GM21825 (cell line): ENCODE data around the gene FLT1.

Experiments used
- ATAC-seq: cut with Tn5 transposase; IDR thresholded peaks from one replicate; pipeline ENCODE4 v1.9.1; 2021; ENCODE audit warnings: mild to moderate bottlenecking, moderate library complexity; ENCODE audit not compliant: unreplicated experiment

FLT1 gene

GRCh38 chr13:28355046-28355821 is 139.7 kb downstream of the FLT1 start:
- ATAC-seq: no peak

GRCh38 chr13:28353679-28354078 is 141.2 kb downstream of the FLT1 start:
- ATAC-seq: no peak

GRCh38 chr13:28349907-28350654 is 144.8 kb downstream of the FLT1 start:
- ATAC-seq: no peak

- ATAC-seq: no peak
These were observed 145.6 kb downstream of the FLT1 start for GRCh38 chr13:28349371-28349770.

- no peak for ATAC-seq
These were observed 147.2 kb downstream of the FLT1 start for GRCh38 chr13:28347456-28348371.

- ATAC-seq: no peak
These were observed 148.8 kb downstream of the FLT1 start for GRCh38 chr13:28346154-28346553.

- no peak for ATAC-seq
These were observed 150.8 kb downstream of the FLT1 start for GRCh38 chr13:28344163-28344562.

- no peak for ATAC-seq
These were observed 152.7 kb downstream of the FLT1 start for GRCh38 chr13:28342251-28342650.

- ATAC-seq: no peak
These were observed 154.6 kb downstream of the FLT1 start for GRCh38 chr13:28340272-28340793.

GRCh38 chr13:28339419-28339818 is 155.5 kb downstream of the FLT1 start:
- ATAC-seq: no peak

GRCh38 chr13:28338742-28339141 is 156.2 kb downstream of the FLT1 start:
- ATAC-seq: no peak

GRCh38 chr13:28338006-28338574 is 156.8 kb downstream of the FLT1 start:
- no peak for ATAC-seq

GRCh38 chr13:28337166-28338005 is 157.5 kb downstream of the FLT1 start:
- ATAC-seq: no peak

GRCh38 chr13:28336193-28336657 is 158.7 kb downstream of the FLT1 start:
- ATAC-seq: no peak

- ATAC-seq: no peak
These were observed 161.6 kb downstream of the FLT1 start for GRCh38 chr13:28333204-28333881.

- no peak for ATAC-seq
These were observed 165.4 kb downstream of the FLT1 start for GRCh38 chr13:28329395-28330158.

GRCh38 chr13:28328271-28328607 is 166.7 kb downstream of the FLT1 start:
- ATAC-seq: no peak
